Loucy (cell line): ENCODE results near the gene PSMD2.

Experiments
- H2AFZ ChIP-seq: fragments of 200-600 bp; sonication (generic); 2 replicates; pipeline ENCODE4 v1.6.0; 2016; ENCODE audit warnings: antibody characterized with exemption, mild to moderate bottlenecking, low read length, moderate library complexity
- H3F3A ChIP-seq: fragments of 200-600 bp; 2 replicates; pipeline ENCODE4 v1.6.0; 2016; ENCODE audit warnings: antibody characterized with exemption, low read depth, mild to moderate bottlenecking
- H3K27me3 ChIP-seq: fragments of 200-600 bp; sonication (generic); 2 replicates; pipeline ENCODE4 v1.6.1; 2014; ENCODE audit warnings: low read length, mild to moderate bottlenecking; ENCODE audit not compliant: insufficient read depth, poor library complexity, severe bottlenecking
- H3K36me3 ChIP-seq: fragments of 200-600 bp; sonication (generic); 2 replicates; pipeline ENCODE4 v1.6.1; 2016; ENCODE audit warnings: low read length; ENCODE audit not compliant: insufficient read depth
- H3K4me1 ChIP-seq: fragments of 200-600 bp; sonication (generic); 2 replicates; pipeline ENCODE4 v1.5.1; 2014; ENCODE audit warnings: low read length, mild to moderate bottlenecking; ENCODE audit not compliant: insufficient read depth, poor library complexity, severe bottlenecking
- H3K4me2 ChIP-seq: fragments of 200-600 bp; sonication (generic); 2 replicates; pipeline ENCODE4 v1.6.0; 2014; ENCODE audit warnings: antibody characterized with exemption, low read length, low read depth, mild to moderate bottlenecking; ENCODE audit not compliant: poor library complexity, severe bottlenecking
- H3K4me3 ChIP-seq: fragments of 200-600 bp; sonication (generic); 2 replicates; pipeline ENCODE4 v1.5.1; 2014; ENCODE audit warnings: low read length, mild to moderate bottlenecking, mixed read lengths; ENCODE audit not compliant: poor library complexity, severe bottlenecking
- H3K79me2 ChIP-seq: fragments of 200-600 bp; sonication (generic); 2 replicates; pipeline ENCODE4 v1.6.1; 2014; ENCODE audit warnings: low read length; ENCODE audit not compliant: insufficient read depth
- H3K9ac ChIP-seq: fragments of 200-600 bp; sonication (generic); 2 replicates; pipeline ENCODE4 v1.6.0; 2014; ENCODE audit warnings: mild to moderate bottlenecking, low read depth, low read length, moderate library complexity; ENCODE audit not compliant: poor library complexity, severe bottlenecking
- H3K9me2 ChIP-seq: fragments of 200-600 bp; sonication (generic); replicated peaks from 2 replicates; pipeline ENCODE4 v1.6.1; 2016; ENCODE audit warnings: low read depth, low read length, mixed read lengths
- H3K9me3 ChIP-seq: fragments of 200-600 bp; sonication (generic); 2 replicates; pipeline ENCODE4 v1.6.1; 2014; ENCODE audit warnings: mild to moderate bottlenecking, antibody characterized with exemption, low read length, low read depth; ENCODE audit not compliant: insufficient read depth
- H4K20me1 ChIP-seq: fragments of 200-600 bp; sonication (generic); 2 replicates; pipeline ENCODE4 v1.6.0; 2014; ENCODE audit warnings: antibody characterized with exemption, low read length, mild to moderate bottlenecking; ENCODE audit not compliant: insufficient read depth, poor library complexity, severe bottlenecking
- CTCF ChIP-seq: fragments of 200-600 bp; sonication (generic); conservative IDR thresholded peaks from 2 replicates; pipeline ENCODE4 v1.5.1; 2014; ENCODE audit warnings: mild to moderate bottlenecking, antibody characterized with exemption, low read length
- EZH2phosphoT487 ChIP-seq: fragments of 200-600 bp; IDR thresholded peaks from 2 replicates; pipeline ENCODE4 v1.6.1; 2018; ENCODE audit warnings: antibody characterized with exemption, mild to moderate bottlenecking, moderate library complexity, borderline replicate concordance

Gene PSMD2

GRCh38 chr3:184335661-184336546 is 36.9 kb downstream of the PSMD2 start:
- peaks cover under 1% of the 10 kb centered on the region for H3K4me1 ChIP-seq
- H3F3A ChIP-seq: no peaks in the 10 kb centered on the region
- H4K20me1 ChIP-seq: peaks cover 21% of the 10 kb centered on the region
- H3K9ac ChIP-seq: no peak overlapping the region
- H3K36me3 ChIP-seq: peaks cover 48% of the 10 kb centered on the region; the same call in 1 of the 2 replicates
- no peak overlapping the region for H2AFZ ChIP-seq
- TF ChIP-seq CTCF (no peak), EZH2phosphoT487 (no peak)
- H3K9me2 ChIP-seq: no peaks in the 10 kb centered on the region
- no peak overlapping the region for H3K4me2 ChIP-seq
- H3K9me3 ChIP-seq: no peaks in the 10 kb centered on the region
- H3K27me3 ChIP-seq: no peaks in the 10 kb centered on the region
- H3K79me2 ChIP-seq: no peaks in the 10 kb centered on the region
- H3K4me3 ChIP-seq: no peak overlapping the region

GRCh38 chr3:184336547-184337398 is 37.7 kb downstream of the PSMD2 start:
- Histone ChIP-seq H3K9me2 (no peaks in the 10 kb centered on the region), H4K20me1 (peaks cover 21% of the 10 kb centered on the region), H3K27me3 (no peaks in the 10 kb centered on the region), H3K9ac (no peak overlapping the region), H2AFZ (no peak overlapping the region), H3K9me3 (no peaks in the 10 kb centered on the region), H3K4me3 (no peak overlapping the region), H3K79me2 (no peaks in the 10 kb centered on the region), H3F3A (no peaks in the 10 kb centered on the region), H3K36me3 (peaks cover 39% of the 10 kb centered on the region; the same call in 1 of the 2 replicates), H3K4me2 (no peak overlapping the region), H3K4me1 (peaks cover 7% of the 10 kb centered on the region)
- TF ChIP-seq CTCF (no peak), EZH2phosphoT487 (no peak)

GRCh38 chr3:184337399-184337714 is 38.3 kb downstream of the PSMD2 start, which contains the start of gene FAM131A:
FAM131A (plus strand) TSS chr3:184337600; CDS start chr3:184337631, 31 bp downstream.
- Histone ChIP-seq H3K27me3 (no peaks in the 10 kb centered on the region), H3K36me3 (peaks cover 33% of the 10 kb centered on the region; the same call in 1 of the 2 replicates), H3K9ac (no peak within 1 kb of the TSS), H3K4me1 (peaks cover 7% of the 10 kb centered on the region), H3F3A (no peaks in the 10 kb centered on the region), H3K4me2 (no peak within 1 kb of the TSS), H3K79me2 (no peaks in the 10 kb centered on the region), H3K9me2 (no peaks in the 10 kb centered on the region), H3K9me3 (no peaks in the 10 kb centered on the region), H4K20me1 (peaks cover 21% of the 10 kb centered on the region), H2AFZ (no peak within 1 kb of the TSS), H3K4me3 (no peak within 1 kb of the TSS)
- TF ChIP-seq CTCF (no peak), EZH2phosphoT487 (no peak)
